Right ventricle myocardium inferior (tissue), 1 donor: ENCODE results near the gene SMURF1. TPM values are rescaled to one million over a fixed set of nuclear protein-coding genes. Genes with fewer than 3 reads are reported as not detected.
"Not testable (repeated sequence)": the region's sequence is repeated elsewhere in the genome, so short reads cannot be mapped to it uniquely, and the experiment has no call there.

Experiments
- ATAC-seq: fragments of 200-7000 bp; cut with Tn5 transposase; one replicate; pipeline ENCODE4 v1.9.1; 2020; ENCODE audit warnings: mild to moderate bottlenecking, moderate library complexity
- DNase-seq: peaks from one replicate; pipeline ENCODE4 v3.0.0; 2021; ENCODE audit errors: missing footprints
- intact Hi-C: fragments of 100-400 bp; cut with DNase I; formaldehyde crosslinking; loops from one replicate; pipeline ENCODE4 v1.11.0; 2022
- long read RNA-seq: library from polyadenylated mRNA; unstranded; transcript quantifications from one replicate; pipeline ENCODE4 v2.0.0, GENCODE V29; 2021
- total RNA-seq: library from RNA; stranded (reverse); fragmentation: NEBNext Ultra II Directional; extraction: Animal tissue kit (Norgen Biotek cat#: 25700); gene quantifications from one replicate; pipeline ENCODE4 v1.2.1, GENCODE V29; 2021
- donor health status: DM: no; HTN: yes; CAD: no; lungs with severe emphysema.

Gene SMURF1
- total RNA-seq, result 9.6 TPM
- long read RNA-seq, full-length matches to known transcripts, result 1 of 5 reads
- long read RNA-seq, partial matches to known transcripts, result 1 of 5 reads
- long read RNA-seq, other reads (novel, unspliced or antisense), result 3 of 5 reads

DNA sequence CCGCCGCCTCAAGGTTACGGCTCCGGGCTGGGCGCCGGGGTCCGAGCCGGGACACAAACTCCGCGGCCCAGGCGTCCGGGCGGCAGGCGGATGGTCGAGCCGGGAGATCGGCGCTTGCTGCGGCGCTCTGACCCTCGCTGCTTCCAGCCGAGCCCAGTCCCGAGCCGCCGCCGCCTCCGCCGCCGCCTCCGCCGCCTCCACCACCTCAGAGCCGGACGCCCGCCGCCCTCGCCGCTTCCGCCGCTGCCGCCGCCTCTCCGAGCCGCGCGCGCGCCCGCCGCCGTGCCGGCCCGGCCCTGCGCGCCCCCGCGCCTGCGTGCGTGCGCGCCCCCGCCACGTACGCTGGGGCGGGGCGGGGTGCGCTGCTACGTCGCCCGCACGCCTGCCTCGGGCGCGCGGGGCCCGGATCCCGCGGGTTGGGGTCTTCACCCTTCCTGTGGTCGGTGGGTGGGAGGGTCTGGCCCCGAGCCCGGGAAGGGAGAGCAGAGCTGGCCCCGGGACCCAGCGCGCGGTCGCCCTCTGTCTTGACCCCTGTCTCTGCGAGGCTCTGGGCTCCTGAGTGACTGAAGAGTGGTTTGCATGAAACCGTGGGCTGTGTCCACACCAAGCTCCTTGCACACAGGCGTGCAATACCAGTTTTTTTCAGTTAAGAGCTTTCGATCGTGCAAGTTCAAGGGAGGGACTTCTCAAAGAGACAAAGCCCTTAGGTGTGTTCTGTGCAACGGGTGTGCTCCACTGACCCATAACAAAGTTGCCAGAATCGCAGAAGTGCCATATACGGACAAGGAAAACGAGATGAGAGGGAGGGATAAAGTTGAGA lies at the start of gene SMURF1:
TSS of gene SMURF1 (minus strand) at position 256 of the 820 bp plus-strand sequence. CDS start 328 bp downstream, outside the sequence.
- ATAC-seq (peak; percentile 74), DNase-seq (peak; percentile 89)
- intact Hi-C loops, result loop anchor here (2.0 to 10.0 kb wide), 4 partner anchors 23 to 181 kb away; partner anchors contain the start of gene ARPC1A

GRCh38 chr7:99191869-99192596 lies 48.1 kb upstream of the SMURF1 start:
- no peak for ATAC-seq
- intact Hi-C loops, result no loop called here

GRCh38 chr7:99190359-99191009 lies 46.6 kb upstream of the SMURF1 start:
- no peak for ATAC-seq
- intact Hi-C loops, result no loop called here
- DNase-seq, result no peak

More at GRCh38 chr7:99191869-99192596, 48.1 kb upstream of the SMURF1 start:
- no peak for DNase-seq

DNA sequence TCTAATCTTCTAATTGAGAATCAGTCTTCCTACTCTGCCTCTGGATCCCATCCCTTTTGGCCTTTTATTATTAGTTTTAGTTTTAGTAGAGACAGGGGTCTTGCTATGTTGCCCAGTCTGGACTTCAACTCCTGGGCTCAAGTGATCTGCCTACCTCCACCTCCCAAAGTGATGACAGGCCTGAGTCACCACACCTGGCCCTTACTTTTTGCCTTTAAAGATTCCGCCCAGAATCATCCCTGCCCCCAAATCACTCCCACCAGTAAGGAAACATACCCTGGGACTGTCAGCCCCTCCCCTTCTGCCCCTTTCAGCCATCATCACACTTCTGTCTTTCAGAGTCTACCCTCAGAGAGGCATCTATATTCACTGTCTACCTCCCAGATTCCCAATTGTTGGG lies 45.3 kb upstream of the SMURF1 start:
- intact Hi-C loops, result no loop called here
- ATAC-seq (no peak), DNase-seq (no peak)

- intact Hi-C loops, result no loop called here
- ATAC-seq, result no peak
- no peak for DNase-seq
These were observed 44.3 kb upstream of the SMURF1 start for GRCh38 chr7:99188221-99188620.

DNA sequence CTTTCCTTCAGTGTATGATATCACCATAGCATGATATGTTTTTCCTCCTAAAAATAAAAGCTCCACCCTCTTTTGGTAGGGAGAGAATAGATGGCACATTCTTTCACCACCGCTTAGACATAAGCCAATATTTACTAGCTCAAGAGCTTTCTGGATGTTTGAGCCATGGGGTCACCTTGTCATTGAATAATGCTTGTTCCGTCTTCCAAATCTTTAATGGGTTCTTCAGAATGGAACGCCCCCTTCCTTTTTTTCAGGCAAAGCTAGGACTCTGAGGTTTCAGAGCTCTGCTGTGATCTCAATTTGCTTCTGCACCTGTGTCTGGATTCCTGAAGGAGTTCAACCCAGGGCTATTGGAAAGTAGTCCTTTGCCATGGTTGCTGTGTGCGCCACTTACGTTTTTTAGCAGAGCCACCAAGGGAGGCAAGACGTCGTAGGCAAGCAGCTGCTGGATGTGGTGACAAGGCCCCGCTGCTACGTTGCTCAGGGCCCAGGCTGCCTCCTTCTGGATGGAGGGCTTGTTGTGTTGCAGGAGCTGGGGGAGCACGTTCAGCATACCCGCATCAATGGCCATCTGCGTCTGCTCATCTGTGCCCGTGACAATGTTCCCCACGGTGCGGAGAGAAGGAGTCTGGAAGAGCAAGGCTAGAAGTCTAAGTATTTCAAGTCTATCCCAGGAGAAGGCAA lies 40.8 kb upstream of the SMURF1 start:
- ATAC-seq (no peak), DNase-seq (no peak)
- intact Hi-C loops, result no loop called here

GRCh38 chr7:99180067-99180650 lies 36.3 kb upstream of the SMURF1 start:
- intact Hi-C loops, result no loop called here
- DNase-seq (no peak), ATAC-seq (no peak)

GRCh38 chr7:99177165-99177564 lies 33.3 kb upstream of the SMURF1 start:
- DNase-seq (no peak), ATAC-seq (no peak)
- intact Hi-C loops, result no loop called here

- DNase-seq (no peak), ATAC-seq (no peak)
- intact Hi-C loops, result no loop called here
These were observed 29.9 kb upstream of the SMURF1 start for GRCh38 chr7:99173787-99174186.

GRCh38 chr7:99171731-99172130 lies 27.8 kb upstream of the SMURF1 start:
- ATAC-seq (no peak), DNase-seq (no peak)
- intact Hi-C loops, result no loop called here

DNA sequence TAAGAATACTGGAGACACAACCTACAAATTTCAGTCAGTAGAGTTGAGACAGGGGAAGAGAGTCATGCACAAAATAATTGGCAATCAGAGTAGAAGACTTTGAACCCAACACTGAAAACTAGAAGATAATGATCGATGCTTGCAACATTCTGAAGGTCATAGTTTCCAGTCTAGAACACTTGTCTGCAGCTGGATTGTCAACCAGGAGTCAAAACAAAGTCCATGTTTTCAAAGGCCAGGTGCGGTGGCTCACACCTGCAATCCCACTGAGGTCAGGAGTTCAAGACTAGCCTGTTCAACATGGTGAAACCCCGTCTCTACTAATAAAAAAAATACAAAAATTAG lies 26.8 kb upstream of the SMURF1 start:
- ATAC-seq, result no peak
- intact Hi-C loops, result no loop called here
- DNase-seq, result no peak

- intact Hi-C loops, result no loop called here
- DNase-seq (no peak), ATAC-seq (no peak)
These were observed 26.3 kb upstream of the SMURF1 start for GRCh38 chr7:99170065-99170729.

GRCh38 chr7:99167072-99167471 lies 23.2 kb upstream of the SMURF1 start:
- DNase-seq (no peak), ATAC-seq (no peak)
- intact Hi-C loops, result loop anchor here (10.0 kb wide), 1 partner anchor 118 kb away; no protein-coding TSS in a partner anchor

DNA sequence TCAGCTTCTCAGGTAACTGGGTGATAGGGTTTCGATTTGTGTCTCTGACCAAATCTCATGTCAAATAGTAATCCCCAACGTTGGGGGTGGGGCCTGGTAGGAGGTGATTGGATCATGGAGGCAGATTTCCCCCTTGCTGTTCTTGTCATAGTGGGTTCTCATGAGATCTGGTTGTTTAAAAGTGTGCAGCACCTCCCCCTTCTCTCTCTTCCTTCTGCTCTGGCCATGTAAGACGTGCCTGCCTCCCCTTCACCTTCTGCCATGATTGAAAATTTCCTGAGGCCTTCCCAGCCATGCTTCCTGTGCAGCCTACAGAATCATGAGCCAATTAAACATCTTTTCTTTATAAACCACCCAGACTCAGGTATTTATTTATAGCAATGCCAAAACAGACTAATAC lies 21.9 kb upstream of the SMURF1 start:
- ATAC-seq, result no peak
- no peak for DNase-seq
- intact Hi-C loops, result loop anchor here (10.0 kb wide), 1 partner anchor 119 kb away; no protein-coding TSS in a partner anchor

GRCh38 chr7:99163669-99164068 lies 19.8 kb upstream of the SMURF1 start:
- DNase-seq, ATAC-seq: not testable (repeated sequence)
- intact Hi-C loops, result loop anchor here (10.0 kb wide), 1 partner anchor 121 kb away; no protein-coding TSS in a partner anchor

DNA sequence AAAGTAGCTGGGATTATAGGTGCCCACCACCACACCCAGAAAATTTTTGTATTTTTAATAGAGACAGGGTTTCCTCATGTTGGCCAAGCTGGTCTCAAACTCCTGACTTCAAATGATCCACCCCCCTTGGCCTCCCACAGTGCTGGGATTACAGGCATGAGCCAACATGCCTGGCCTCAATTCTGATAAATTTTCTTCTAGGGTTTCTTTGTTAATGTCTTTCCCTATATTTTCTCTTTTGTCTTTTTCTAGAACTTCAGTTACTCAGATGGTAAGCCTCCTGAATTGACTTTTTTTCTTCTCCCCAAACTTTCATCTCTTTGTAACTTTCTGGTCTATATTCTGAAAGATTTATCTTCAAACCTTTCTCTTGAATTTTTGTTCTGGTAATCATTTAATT lies 12.7 kb upstream of the SMURF1 start:
- DNase-seq (no peak), ATAC-seq (no peak)
- intact Hi-C loops, result no loop called here

- intact Hi-C loops, result no loop called here
- ATAC-seq (no peak), DNase-seq (no peak)
These were observed 11.3 kb upstream of the SMURF1 start for GRCh38 chr7:99155211-99155610.

DNA sequence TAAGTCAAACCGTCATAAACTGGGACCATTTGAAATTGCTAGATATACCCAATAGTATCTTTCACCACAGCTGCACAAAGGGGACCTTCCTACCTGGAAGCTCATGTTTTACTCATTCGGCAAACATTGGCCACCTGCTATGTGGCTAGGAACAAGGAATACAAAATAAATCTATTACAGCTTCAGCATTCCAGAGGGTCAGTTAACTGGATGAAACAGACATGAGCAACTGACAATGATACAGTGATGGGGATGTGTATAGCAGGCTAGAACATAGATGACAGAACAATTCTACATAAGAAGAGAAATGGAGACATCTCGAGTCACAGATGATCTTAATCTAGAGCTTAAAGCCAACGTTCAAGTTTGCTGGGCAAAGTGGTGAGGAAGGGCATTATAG lies 3.1 kb upstream of the SMURF1 start:
- intact Hi-C loops, result loop anchor here (10.0 kb wide), 1 partner anchor 178 kb away; the partner anchor contains the start of gene ARPC1A
- ATAC-seq (no peak), DNase-seq (no peak)
